IMR-90 (cell line): Measurements from ENCODE around the gene UNK. TPM values are rescaled to one million over a fixed set of nuclear protein-coding genes. Genes with fewer than 3 reads are reported as not detected.

Experiments used
- ATAC-seq: fragments of 200-7000 bp; cut with Tn5 transposase; 2 replicates; pipeline ENCODE4 v1.9.1; 2020; ENCODE audit warnings: low read depth, mild to moderate bottlenecking, moderate library complexity
- BruUV-seq: library from RNA; stranded (reverse); fragments of 400-500 nt; replicated peaks from 2 replicates; lab custom pipeline; 2021; lab: Mats Ljungman, UMichigan
- CTCF ChIA-PET: fragments of 300-600 bp; formaldehyde crosslinking; extraction: SDS; loops from one replicate; lab custom pipeline; 2021; ENCODE audit warnings: antibody characterized with exemption; lab: Yijun Ruan, JAX
- POLR2A ChIA-PET: fragments of 300-600 bp; sonication (Branson Sonifier 250); formaldehyde crosslinking; loops from one replicate; lab custom pipeline; 2022; ENCODE audit warnings: antibody characterized with exemption; ENCODE audit not compliant: unreplicated experiment; lab: Charles Lee
- DNase-seq: peaks from one replicate; pipeline ENCODE4 v3.0.0; 2013
- H2AFZ ChIP-seq: replicated peaks from 2 replicates; pipeline ENCODE3; 2013; ENCODE audit warnings: low read length, mild to moderate bottlenecking; ENCODE audit not compliant: poor library complexity
- H2AK5ac ChIP-seq: 2 replicates; pipeline ENCODE4 v1.6.1; 2013; ENCODE audit warnings: low read depth, low read length, inconsistent platforms
- H2AK9ac ChIP-seq: replicated peaks from 2 replicates; pipeline ENCODE3; 2013; ENCODE audit warnings: mild to moderate bottlenecking, low read depth, low read length, moderate library complexity; ENCODE audit not compliant: poor library complexity
- H2BK120ac ChIP-seq: 2 replicates; pipeline ENCODE4 v1.6.1; 2013; ENCODE audit warnings: low read depth, low read length, inconsistent platforms
- H2BK15ac ChIP-seq: 3 replicates; pipeline ENCODE4 v1.6.1; 2013; ENCODE audit warnings: low read depth, low read length, inconsistent platforms
- H2BK20ac ChIP-seq: 2 replicates; pipeline ENCODE4 v1.6.1; 2013; ENCODE audit warnings: low read depth, mild to moderate bottlenecking, inconsistent platforms, low read length, moderate library complexity
- H2BK5ac ChIP-seq: 2 replicates; pipeline ENCODE4 v1.6.1; 2013; ENCODE audit warnings: mild to moderate bottlenecking, low read depth, low read length, inconsistent platforms; ENCODE audit not compliant: poor library complexity, severe bottlenecking
- H3K14ac ChIP-seq: replicated peaks from 2 replicates; pipeline ENCODE4 v1.6.1; 2013; ENCODE audit warnings: low read depth, low read length, inconsistent platforms
- H3K18ac ChIP-seq: 2 replicates; pipeline ENCODE4 v1.6.1; 2013; ENCODE audit warnings: low read depth, low read length, control low read depth
- H3K23ac ChIP-seq: 2 replicates; pipeline ENCODE4 v1.6.1; 2013; ENCODE audit warnings: low read depth, low read length, inconsistent platforms
- H3K27ac ChIP-seq: 2 replicates; pipeline ENCODE4 v1.5.1; 2013; ENCODE audit warnings: mild to moderate bottlenecking, control low read depth, low read length; ENCODE audit not compliant: insufficient read depth
- H3K27me3 ChIP-seq: 2 replicates; pipeline ENCODE4 v1.6.1; 2013; ENCODE audit warnings: low read length; ENCODE audit not compliant: control insufficient read depth, insufficient read depth
- H3K36me3 ChIP-seq: 2 replicates; pipeline ENCODE4 v1.6.1; 2013; ENCODE audit warnings: low read length, mixed read lengths; ENCODE audit not compliant: control insufficient read depth, insufficient read depth
- H3K4ac ChIP-seq: 2 replicates; pipeline ENCODE4 v1.6.1; 2013; ENCODE audit warnings: low read depth, low read length, inconsistent platforms
- H3K4me1 ChIP-seq: 2 replicates; pipeline ENCODE4 v1.6.1; 2013; ENCODE audit warnings: low read length, mixed read lengths; ENCODE audit not compliant: control insufficient read depth, insufficient read depth
- H3K4me2 ChIP-seq: 2 replicates; pipeline ENCODE4 v1.6.1; 2013; ENCODE audit warnings: low read depth, mild to moderate bottlenecking, control low read depth, low read length, moderate library complexity
- H3K4me3 ChIP-seq: 2 replicates; pipeline ENCODE4 v1.5.1; 2013; ENCODE audit warnings: low read depth, mild to moderate bottlenecking, control low read depth, low read length, moderate library complexity; ENCODE audit not compliant: insufficient read depth
- H3K56ac ChIP-seq: 2 replicates; pipeline ENCODE4 v1.6.1; 2013; ENCODE audit warnings: low read length, inconsistent platforms; ENCODE audit not compliant: insufficient read depth; ENCODE audit errors: extremely low read depth
- H3K79me1 ChIP-seq, 2 experiments: 2 replicates each; pipeline ENCODE4 v1.6.1; 2013; ENCODE audit warnings: low read length in 2 of 2, inconsistent platforms in 1 of 2, low read depth in 1 of 2
- H3K9ac ChIP-seq: 2 replicates; pipeline ENCODE4 v1.6.1; 2013; ENCODE audit warnings: low read depth, low read length, control low read depth
- H3K9me1 ChIP-seq: 2 replicates; pipeline ENCODE4 v1.6.1; 2013; ENCODE audit warnings: low read length, inconsistent platforms; ENCODE audit not compliant: insufficient read depth
- H3K9me3 ChIP-seq: 2 replicates; pipeline ENCODE4 v1.6.1; 2013; ENCODE audit warnings: low read length; ENCODE audit not compliant: control insufficient read depth, insufficient read depth
- H4K20me1 ChIP-seq: 2 replicates; pipeline ENCODE4 v1.6.1; 2013; ENCODE audit warnings: low read length, inconsistent platforms; ENCODE audit not compliant: insufficient read depth
- H4K5ac ChIP-seq: 2 replicates; pipeline ENCODE4 v1.6.1; 2013; ENCODE audit warnings: mild to moderate bottlenecking, low read depth, low read length, control low read depth
- H4K8ac ChIP-seq, 2 experiments: 2 replicates each; pipeline ENCODE4 v1.6.1; 2013; ENCODE audit warnings: low read depth in 2 of 2, low read length in 2 of 2, control low read depth in 1 of 2, inconsistent platforms in 1 of 2
- H4K91ac ChIP-seq: 2 replicates; pipeline ENCODE4 v1.6.1; 2013; ENCODE audit warnings: low read depth, low read length, inconsistent platforms; ENCODE audit not compliant: insufficient read depth
- BHLHE40 ChIP-seq: fragments of 150-350 bp; IDR thresholded peaks from 2 replicates; pipeline ENCODE4 v1.6.1; 2016; ENCODE audit warnings: mild to moderate bottlenecking, low read depth, low read length
- CEBPB ChIP-seq: IDR thresholded peaks from 2 replicates; pipeline ENCODE4 v1.6.1; 2012; ENCODE audit warnings: low read depth, low read length, improper control_type of control experiment
- CHD1 ChIP-seq: IDR thresholded peaks from 2 replicates; pipeline ENCODE4 v1.6.1; 2012; ENCODE audit warnings: low read depth, low read length, improper control_type of control experiment
- ELK1 ChIP-seq: fragments of 150-350 bp; IDR thresholded peaks from 2 replicates; pipeline ENCODE4 v1.6.1; 2016; ENCODE audit warnings: low read depth, mild to moderate bottlenecking, low read length, moderate library complexity, borderline replicate concordance
- FOS ChIP-seq: fragments of 150-350 bp; IDR thresholded peaks from 2 replicates; pipeline ENCODE4 v1.6.1; 2016; ENCODE audit warnings: low read depth, low read length
- MAZ ChIP-seq: IDR thresholded peaks from 2 replicates; pipeline ENCODE4 v1.6.1; 2012; ENCODE audit warnings: low read depth, mild to moderate bottlenecking, low read length, improper control_type of control experiment, moderate library complexity, borderline replicate concordance
- MXI1 ChIP-seq: IDR thresholded peaks from 2 replicates; pipeline ENCODE4 v1.6.1; 2012; ENCODE audit warnings: low read depth, mild to moderate bottlenecking, low read length, moderate library complexity, borderline replicate concordance
- NFE2L2 ChIP-seq: fragments of 150-350 bp; IDR thresholded peaks from 2 replicates; pipeline ENCODE4 v1.6.1; 2016; ENCODE audit warnings: low read depth, mild to moderate bottlenecking, low read length
- POLR2A ChIP-seq: IDR thresholded peaks from 2 replicates; pipeline ENCODE4 v1.6.1; 2012; ENCODE audit warnings: mild to moderate bottlenecking, low read depth, low read length
- RAD21 ChIP-seq: IDR thresholded peaks from 2 replicates; pipeline ENCODE4 v1.6.1; 2012; ENCODE audit warnings: low read length, improper control_type of control experiment
- RCOR1 ChIP-seq: IDR thresholded peaks from 2 replicates; pipeline ENCODE4 v1.6.1; 2012; ENCODE audit warnings: mild to moderate bottlenecking, low read length, improper control_type of control experiment; ENCODE audit not compliant: insufficient replicate concordance
- RFX5 ChIP-seq: IDR thresholded peaks from 2 replicates; pipeline ENCODE4 v1.8.0; 2012; ENCODE audit warnings: low read depth, mild to moderate bottlenecking, low read length, moderate library complexity
- USF2 ChIP-seq: fragments of 150-350 bp; IDR thresholded peaks from 2 replicates; pipeline ENCODE4 v1.6.1; 2017; ENCODE audit warnings: mild to moderate bottlenecking, antibody characterized with exemption, low read length, low read depth
- WGBS, 2 experiments: methylation state at CpG; one replicate each; pipeline versions ENCODE4 v1.1.5 to v1.1.7; 2013; ENCODE audit warnings: missing lambda C conversion rate in 2 of 2; ENCODE audit not compliant: insufficient read length in 1 of 2; ENCODE audit errors: extremely low coverage in 2 of 2; 5-methylcytosine and 5-hydroxymethylcytosine counted together
- dilution Hi-C: fragments of 300-500 bp; cut with HindIII; formaldehyde crosslinking; loops from one replicate; pipeline ENCODE4 v1.14.3; 2018; ENCODE audit warnings: low sequenced_read_pairs; ENCODE audit not compliant: unreplicated experiment
- in situ Hi-C: fragments of 300-500 bp; cut with MboI; formaldehyde crosslinking; loops from 3 replicates; pipeline ENCODE4 v1.14.3; 2019; ENCODE audit warnings: low sequenced_read_pairs, inconsistent platforms, mixed read lengths
- intact Hi-C: fragments of 100-400 bp; cut with micrococcal nuclease; formaldehyde crosslinking; loops from 2 replicates; pipeline ENCODE4 v1.10.0; 2022
- polyA plus RNA-seq, 3 experiments: library from polyadenylated mRNA; depleted of rRNA; stranded (reverse); fragments of >200 nt; gene quantifications; 2 replicates each; pipeline ENCODE4 v1.2.3, GENCODE V29; 2012; ENCODE audit warnings: low replicate concordance in 1 of 3
- total RNA-seq: library from RNA; depleted of rRNA; stranded (reverse); fragments of >200 nt; gene quantifications from 2 replicates; pipeline ENCODE4 v1.2.3, GENCODE V29; 2012

The UNK gene
- total and polyA plus RNA-seq, 2 of the 4 experiments (the other 2 are of a cell fraction) = 15.4 to 17.3 TPM

- CTCF ChIA-PET = no interaction called here
- BruUV-seq = no TSS peak
Observed at GRCh38 chr17:75810216-75810615, 25.6 kb downstream of the UNK start.

More at GRCh38 chr17:75810216-75810615, 25.6 kb downstream of the UNK start:
- DNase-seq (no peak), ATAC-seq (no peak)
- H2BK20ac ChIP-seq = no peak overlapping the region
- no peak overlapping the region for H3K9ac ChIP-seq
- WGBS, 2 experiments = no CpG with 5 or more reads among the region's 5 CpGs
- peaks cover 39% of the 10 kb centered on the region for H3K36me3 ChIP-seq
- peaks cover 24% of the 10 kb centered on the region for H4K20me1 ChIP-seq
- no peak overlapping the region for H4K5ac ChIP-seq
- H2BK5ac ChIP-seq = no peak overlapping the region
- H3K27ac ChIP-seq = no peak overlapping the region
- no peak overlapping the region for H3K56ac ChIP-seq
- no peak overlapping the region for H3K18ac ChIP-seq
- H3K4me3 ChIP-seq = no peak overlapping the region
- H3K4me2 ChIP-seq = no peak overlapping the region
- TF ChIP-seq USF2 (no peak), MXI1 (no peak), NFE2L2 (no peak), RAD21 (no peak), RFX5 (no peak), BHLHE40 (no peak), FOS (no peak), RCOR1 (no peak), ELK1 (no peak), POLR2A (no peak), CEBPB (no peak), MAZ (no peak), CHD1 (no peak)
- H2AK5ac ChIP-seq = no peak overlapping the region
- peaks cover 14% of the 10 kb centered on the region; the same call in 1 of the 2 replicates for H3K9me1 ChIP-seq
- H3K23ac ChIP-seq = no peak overlapping the region
- POLR2A ChIA-PET = no interaction called here
- H4K91ac ChIP-seq = no peak overlapping the region
- no peaks in the 10 kb centered on the region for H3K27me3 ChIP-seq
- H2AK9ac ChIP-seq = no peak overlapping the region
- no peak overlapping the region for H2AFZ ChIP-seq
- in situ Hi-C loops (no loop called here), intact Hi-C loops (no loop called here), dilution Hi-C loops (no loop called here)
- H3K4me1 ChIP-seq = peaks cover 7% of the 10 kb centered on the region
- H4K8ac ChIP-seq = no peak overlapping the region
- peaks cover 11 to 48% of the 10 kb centered on the region in 2 experiments; a peak in 3 of 4 replicates for H3K79me1 ChIP-seq
- no peaks in the 10 kb centered on the region for H3K9me3 ChIP-seq
- no peak overlapping the region for H2BK120ac ChIP-seq
- no peak overlapping the region for H2BK15ac ChIP-seq
- no peak overlapping the region for H3K14ac ChIP-seq
- no peak overlapping the region for H3K4ac ChIP-seq
